Smooth muscle cell (in vitro differentiated cells): ENCODE measurements around the gene ARHGAP6. TPM values are rescaled to one million over a fixed set of nuclear protein-coding genes. Genes with fewer than 3 reads are reported as not detected.

Experiments used
- DNase-seq: peaks from one replicate; lab custom pipeline; 2025; ENCODE audit not compliant: unreplicated experiment; lab: John Stamatoyannopoulos, UW
- H2AFZ ChIP-seq: fragments of 200-600 bp; sonication (generic); 2 replicates; pipeline ENCODE4 v1.6.0; 2016; ENCODE audit warnings: antibody characterized with exemption, low read depth, mild to moderate bottlenecking
- H3F3A ChIP-seq: fragments of 200-600 bp; sonication (generic); 2 replicates; pipeline ENCODE4 v1.6.0; 2017; ENCODE audit warnings: antibody characterized with exemption, low read depth
- H3K27ac ChIP-seq: fragments of 200-600 bp; sonication (generic); 2 replicates; pipeline ENCODE4 v1.5.1; 2016; ENCODE audit warnings: low read depth, mild to moderate bottlenecking
- H3K27me3 ChIP-seq: fragments of 200-600 bp; sonication (generic); 2 replicates; pipeline ENCODE4 v1.6.1; 2016; ENCODE audit warnings: low read depth, mild to moderate bottlenecking
- H3K36me3 ChIP-seq: fragments of 200-600 bp; sonication (generic); 2 replicates; pipeline ENCODE4 v1.5.1; 2016; ENCODE audit warnings: low read depth
- H3K4me1 ChIP-seq: fragments of 200-600 bp; sonication (generic); 2 replicates; pipeline ENCODE4 v1.5.1; 2016; ENCODE audit warnings: low read depth
- H3K4me2 ChIP-seq: fragments of 200-600 bp; sonication (generic); 2 replicates; pipeline ENCODE4 v1.6.0; 2016; ENCODE audit warnings: mild to moderate bottlenecking
- H3K4me3 ChIP-seq: fragments of 200-600 bp; sonication (generic); 2 replicates; pipeline ENCODE4 v1.5.1; 2016; ENCODE audit warnings: mild to moderate bottlenecking
- H3K79me2 ChIP-seq: fragments of 200-600 bp; sonication (generic); 2 replicates; pipeline ENCODE4 v1.6.0; 2016; ENCODE audit warnings: low read depth, mild to moderate bottlenecking
- H3K9ac ChIP-seq: fragments of 200-600 bp; sonication (generic); 2 replicates; pipeline ENCODE4 v1.6.0; 2016; ENCODE audit warnings: low read depth
- H3K9me3 ChIP-seq: fragments of 200-600 bp; sonication (generic); replicated peaks from 2 replicates; pipeline ENCODE4 v1.5.1; 2016; ENCODE audit warnings: low read depth
- H4K20me1 ChIP-seq: fragments of 200-600 bp; sonication (generic); 2 replicates; pipeline ENCODE4 v1.6.0; 2016; ENCODE audit warnings: low read depth
- WGBS: methylation state at CpG from one replicate; pipeline ENCODE4 v1.1.7; 2016; ENCODE audit warnings: low lambda C conversion rate; 5-methylcytosine and 5-hydroxymethylcytosine counted together
- polyA plus RNA-seq: library from polyadenylated mRNA; unstranded; fragments of >200 nt; fragmentation: Nextera tagmentation; extraction: Ambion mirVana; gene quantifications from 2 replicates; pipeline ENCODE4 v1.2.1, GENCODE V29; 2016
- total RNA-seq: library from RNA; depleted of rRNA; stranded (reverse); fragments of >200 nt; gene quantifications from 2 replicates; pipeline ENCODE4 v1.2.3, GENCODE V29; 2014
- TF ChIP-seq, protein P1 (sequence below): fragments of 200-600 bp; sonication (generic); IDR thresholded peaks from 2 replicates; pipeline ENCODE4 v1.5.1; 2017; ENCODE audit warnings: borderline replicate concordance, mild to moderate bottlenecking, antibody characterized with exemption; ENCODE audit not compliant: insufficient read depth, poor library complexity, severe bottlenecking

Gene ARHGAP6
- total and polyA plus RNA-seq, 2 experiments from 2014 or later = 0.55 to 0.90 TPM

DNA sequence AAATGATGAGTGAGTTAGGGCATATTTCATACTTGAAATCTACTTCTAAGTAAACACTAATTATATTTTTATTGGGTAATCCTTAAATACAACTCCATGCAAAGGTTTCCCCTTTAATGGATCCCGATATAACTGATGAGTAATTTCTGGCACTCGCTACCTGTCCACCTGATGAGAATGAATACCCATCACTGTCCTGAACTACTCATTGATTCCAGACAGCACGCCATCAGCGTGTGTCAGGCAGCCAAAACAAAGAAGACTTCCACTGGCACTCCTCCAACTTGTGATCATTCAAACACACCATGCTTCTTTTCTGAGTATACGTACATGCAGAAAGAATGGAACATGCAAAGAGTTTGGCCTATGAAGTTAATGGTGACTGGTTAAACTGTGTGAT, 485.1 kb downstream of the ARHGAP6 start:
- no peak overlapping the region for H3K9ac ChIP-seq
- H3K4me3 ChIP-seq = no peak overlapping the region
- H3K27me3 ChIP-seq = no peaks in the 10 kb centered on the region
- WGBS = 71% methylated on average over 5 of the region's 5 CpGs
- H3K79me2 ChIP-seq = no peaks in the 10 kb centered on the region
- no peaks in the 10 kb centered on the region for H3K4me1 ChIP-seq
- TF ChIP-seq, protein P1, sequence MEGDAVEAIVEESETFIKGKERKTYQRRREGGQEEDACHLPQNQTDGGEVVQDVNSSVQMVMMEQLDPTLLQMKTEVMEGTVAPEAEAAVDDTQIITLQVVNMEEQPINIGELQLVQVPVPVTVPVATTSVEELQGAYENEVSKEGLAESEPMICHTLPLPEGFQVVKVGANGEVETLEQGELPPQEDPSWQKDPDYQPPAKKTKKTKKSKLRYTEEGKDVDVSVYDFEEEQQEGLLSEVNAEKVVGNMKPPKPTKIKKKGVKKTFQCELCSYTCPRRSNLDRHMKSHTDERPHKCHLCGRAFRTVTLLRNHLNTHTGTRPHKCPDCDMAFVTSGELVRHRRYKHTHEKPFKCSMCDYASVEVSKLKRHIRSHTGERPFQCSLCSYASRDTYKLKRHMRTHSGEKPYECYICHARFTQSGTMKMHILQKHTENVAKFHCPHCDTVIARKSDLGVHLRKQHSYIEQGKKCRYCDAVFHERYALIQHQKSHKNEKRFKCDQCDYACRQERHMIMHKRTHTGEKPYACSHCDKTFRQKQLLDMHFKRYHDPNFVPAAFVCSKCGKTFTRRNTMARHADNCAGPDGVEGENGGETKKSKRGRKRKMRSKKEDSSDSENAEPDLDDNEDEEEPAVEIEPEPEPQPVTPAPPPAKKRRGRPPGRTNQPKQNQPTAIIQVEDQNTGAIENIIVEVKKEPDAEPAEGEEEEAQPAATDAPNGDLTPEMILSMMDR = no peak
- H4K20me1 ChIP-seq = no peaks in the 10 kb centered on the region
- no peak for DNase-seq
- H3F3A ChIP-seq = no peaks in the 10 kb centered on the region
- H2AFZ ChIP-seq = no peak overlapping the region
- H3K27ac ChIP-seq = no peak overlapping the region
- no peaks in the 10 kb centered on the region for H3K9me3 ChIP-seq
- no peaks in the 10 kb centered on the region for H3K36me3 ChIP-seq
- no peak overlapping the region for H3K4me2 ChIP-seq

DNA sequence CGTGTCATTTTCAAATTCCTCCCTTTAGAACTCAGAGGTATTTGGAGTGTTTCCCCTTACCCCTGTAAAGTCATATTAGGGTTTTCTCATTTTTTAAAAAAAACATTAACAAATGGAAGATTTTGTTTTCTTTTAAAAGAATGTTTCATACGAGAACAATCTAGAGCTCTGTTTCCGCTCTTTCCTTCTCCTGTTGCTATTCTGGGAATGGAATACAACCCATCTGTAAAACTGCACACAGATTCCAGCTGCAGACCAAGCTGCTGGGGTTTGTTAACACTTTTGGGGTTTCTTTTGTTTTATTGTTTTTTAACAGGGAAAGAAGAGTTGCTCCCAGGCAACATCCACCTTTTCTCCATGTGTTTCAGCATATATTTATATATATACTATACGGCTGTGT, 493.3 kb downstream of the ARHGAP6 start:
- no peak for DNase-seq
- H3K9me3 ChIP-seq = no peaks in the 10 kb centered on the region
- no peaks in the 10 kb centered on the region for H3K27me3 ChIP-seq
- no peaks in the 10 kb centered on the region for H3K36me3 ChIP-seq
- TF ChIP-seq, protein P1 = no peak
- no peaks in the 10 kb centered on the region for H3K4me1 ChIP-seq
- H3K9ac ChIP-seq = no peak overlapping the region
- no peak overlapping the region for H3K4me3 ChIP-seq
- H3F3A ChIP-seq = no peaks in the 10 kb centered on the region
- H3K27ac ChIP-seq = no peak overlapping the region
- no peaks in the 10 kb centered on the region for H3K79me2 ChIP-seq
- no peaks in the 10 kb centered on the region for H4K20me1 ChIP-seq
- 77% methylated on average over 4 of the region's 4 CpGs for WGBS
- H3K4me2 ChIP-seq = no peak overlapping the region
- H2AFZ ChIP-seq = no peak overlapping the region

DNA sequence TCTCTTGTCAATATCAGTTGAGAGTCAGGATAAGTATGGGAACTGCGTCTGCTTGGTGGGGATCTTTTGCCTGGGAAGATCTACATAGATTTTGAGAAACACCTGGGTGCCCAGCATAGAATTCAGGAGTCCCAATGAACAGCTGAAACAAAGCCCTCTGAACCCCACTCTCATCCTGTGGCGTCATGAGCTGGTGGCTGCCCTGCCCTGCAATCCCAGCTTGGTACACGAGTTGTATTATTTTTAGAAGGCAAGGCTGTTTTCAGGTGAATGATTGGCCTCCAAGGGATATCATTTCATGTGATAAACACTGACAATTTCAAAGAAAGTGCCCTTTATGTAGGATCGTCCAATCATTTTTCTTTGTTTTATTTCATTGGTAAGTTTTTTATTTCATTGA, 493.8 kb downstream of the ARHGAP6 start:
- no peaks in the 10 kb centered on the region for H3K9me3 ChIP-seq
- no peak overlapping the region for H2AFZ ChIP-seq
- no peaks in the 10 kb centered on the region for H3K4me1 ChIP-seq
- H3K27me3 ChIP-seq = no peaks in the 10 kb centered on the region
- no peak overlapping the region for H3K27ac ChIP-seq
- H3K4me2 ChIP-seq = no peak overlapping the region
- H3K36me3 ChIP-seq = no peaks in the 10 kb centered on the region
- no peak overlapping the region for H3K9ac ChIP-seq
- H3K4me3 ChIP-seq = no peak overlapping the region
- no peaks in the 10 kb centered on the region for H3F3A ChIP-seq
- no peak for DNase-seq
- 75% methylated on average over 4 of the region's 4 CpGs for WGBS
- H3K79me2 ChIP-seq = no peaks in the 10 kb centered on the region
- no peaks in the 10 kb centered on the region for H4K20me1 ChIP-seq
- TF ChIP-seq, protein P1 = no peak

DNA sequence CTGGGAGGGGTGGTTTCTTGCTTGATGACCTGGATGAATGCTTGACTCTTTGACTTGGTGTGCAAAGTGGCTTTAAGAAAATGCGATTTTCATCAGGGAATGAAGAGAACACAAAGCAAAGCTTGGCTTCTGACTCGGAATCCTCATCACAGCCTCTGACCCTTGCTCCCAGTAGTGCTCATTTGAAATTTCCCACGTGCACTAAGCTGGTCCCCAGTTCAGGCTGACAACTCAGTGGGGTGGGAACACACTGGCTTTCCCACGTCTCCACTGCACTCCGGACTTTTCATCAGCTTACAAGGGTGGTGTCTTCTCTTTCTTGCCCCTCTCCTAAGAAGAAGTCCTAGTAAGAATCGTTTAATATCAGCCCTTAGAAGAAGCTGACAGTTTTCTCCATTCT, 501.3 kb downstream of the ARHGAP6 start:
- H3K36me3 ChIP-seq = no peaks in the 10 kb centered on the region
- no peak overlapping the region for H3K27ac ChIP-seq
- 68% methylated on average over 6 of the region's 6 CpGs for WGBS
- H3K4me3 ChIP-seq = no peak overlapping the region
- TF ChIP-seq, protein P1 = no peak
- H2AFZ ChIP-seq = no peak overlapping the region
- H3K9me3 ChIP-seq = no peaks in the 10 kb centered on the region
- H4K20me1 ChIP-seq = no peaks in the 10 kb centered on the region
- no peaks in the 10 kb centered on the region for H3F3A ChIP-seq
- no peak overlapping the region for H3K9ac ChIP-seq
- no peak for DNase-seq
- H3K4me2 ChIP-seq = no peak overlapping the region
- H3K4me1 ChIP-seq = no peaks in the 10 kb centered on the region
- H3K79me2 ChIP-seq = no peaks in the 10 kb centered on the region
- no peaks in the 10 kb centered on the region for H3K27me3 ChIP-seq
